Measurements from ENCODE around the gene MXD4.

The MXD4 gene

GRCh38 chr4:2295900-2296442, 34.1 kb upstream of the MXD4 start:
- Mint-ChIP-seq H3K4me1 (peaks cover 30% of the 10 kb centered on the region), H3K27me3 (ENCODE audit: low read depth, poor library complexity) (peaks cover 22% of the 10 kb centered on the region), H3K27ac (no peak overlapping the region), H3K9me3 (peaks cover 11% of the 10 kb centered on the region), H3K4me3 (no peak overlapping the region), H3K36me3 (ENCODE audit: low read depth) (no peaks in the 10 kb centered on the region)
- no peak for TF ChIP-seq CTCF (IDR thresholded peaks at IDR 0.05)
- DNase-seq = no peak

DNA sequence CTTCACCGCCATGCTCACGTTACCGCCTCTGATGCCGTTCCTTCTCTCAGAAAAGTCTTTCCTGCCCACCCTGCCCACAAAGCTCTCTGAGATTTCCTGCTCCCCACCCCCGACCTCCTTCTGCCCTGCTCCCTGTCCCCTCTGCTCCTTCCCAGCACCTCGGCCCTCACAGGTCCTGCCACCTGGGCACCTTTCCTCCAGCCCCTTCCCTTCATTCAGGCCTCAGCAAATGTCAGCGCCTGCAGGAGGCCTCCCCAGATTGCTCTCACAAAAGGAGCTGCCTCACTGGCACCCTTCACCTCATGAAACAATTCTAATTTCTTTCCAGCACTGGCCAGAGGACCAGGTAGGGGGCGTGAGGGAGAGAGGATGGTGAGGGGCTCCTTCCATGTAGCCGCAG, 33.6 kb upstream of the MXD4 start:
- H3K9me3 Mint-ChIP-seq = peaks cover 11% of the 10 kb centered on the region

DNA sequence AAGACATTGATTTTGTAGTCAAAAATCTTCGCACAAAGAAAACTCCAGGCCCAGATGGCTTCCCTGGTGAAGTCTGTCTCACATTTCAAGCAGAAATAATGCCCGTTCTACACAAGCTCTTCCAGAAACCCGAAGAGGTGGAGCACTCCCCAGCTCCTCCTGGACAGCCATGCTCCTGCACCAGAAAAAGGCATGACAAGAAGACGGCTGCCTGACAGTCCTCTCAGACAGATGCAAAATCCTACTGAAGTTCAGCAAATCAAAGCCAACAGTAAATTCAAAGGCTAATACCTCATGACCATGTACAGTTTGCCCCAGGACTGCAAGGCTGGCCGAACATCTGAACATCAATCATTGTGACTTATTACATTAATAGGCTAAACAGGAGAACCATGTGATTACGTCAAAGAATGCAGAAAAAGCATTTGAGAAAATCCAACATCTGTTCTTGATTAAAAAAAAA, 30.8 kb upstream of the MXD4 start:
- H3K27me3 Mint-ChIP-seq (ENCODE audit: low read depth, poor library complexity) = peaks cover 13% of the 10 kb centered on the region
- TF ChIP-seq CTCF (IDR thresholded peaks at IDR 0.05) = no peak
- H3K27ac Mint-ChIP-seq = no peak overlapping the region
- H3K9me3 Mint-ChIP-seq = peaks cover 11% of the 10 kb centered on the region
- no peak for DNase-seq
- H3K36me3 Mint-ChIP-seq (ENCODE audit: low read depth) = no peaks in the 10 kb centered on the region
- peaks cover 22% of the 10 kb centered on the region for H3K4me1 Mint-ChIP-seq
- no peak overlapping the region for H3K4me3 Mint-ChIP-seq

More for the DNA sequence above, 33.6 kb upstream of the MXD4 start:
- peaks cover 30% of the 10 kb centered on the region for H3K4me1 Mint-ChIP-seq
- H3K27me3 Mint-ChIP-seq (ENCODE audit: low read depth, poor library complexity) = peaks cover 22% of the 10 kb centered on the region
- no peaks in the 10 kb centered on the region for H3K36me3 Mint-ChIP-seq (ENCODE audit: low read depth)
- H3K4me3 Mint-ChIP-seq = no peak overlapping the region
- DNase-seq = no peak
- H3K27ac Mint-ChIP-seq = no peak overlapping the region
- no peak for TF ChIP-seq CTCF (IDR thresholded peaks at IDR 0.05)

DNA sequence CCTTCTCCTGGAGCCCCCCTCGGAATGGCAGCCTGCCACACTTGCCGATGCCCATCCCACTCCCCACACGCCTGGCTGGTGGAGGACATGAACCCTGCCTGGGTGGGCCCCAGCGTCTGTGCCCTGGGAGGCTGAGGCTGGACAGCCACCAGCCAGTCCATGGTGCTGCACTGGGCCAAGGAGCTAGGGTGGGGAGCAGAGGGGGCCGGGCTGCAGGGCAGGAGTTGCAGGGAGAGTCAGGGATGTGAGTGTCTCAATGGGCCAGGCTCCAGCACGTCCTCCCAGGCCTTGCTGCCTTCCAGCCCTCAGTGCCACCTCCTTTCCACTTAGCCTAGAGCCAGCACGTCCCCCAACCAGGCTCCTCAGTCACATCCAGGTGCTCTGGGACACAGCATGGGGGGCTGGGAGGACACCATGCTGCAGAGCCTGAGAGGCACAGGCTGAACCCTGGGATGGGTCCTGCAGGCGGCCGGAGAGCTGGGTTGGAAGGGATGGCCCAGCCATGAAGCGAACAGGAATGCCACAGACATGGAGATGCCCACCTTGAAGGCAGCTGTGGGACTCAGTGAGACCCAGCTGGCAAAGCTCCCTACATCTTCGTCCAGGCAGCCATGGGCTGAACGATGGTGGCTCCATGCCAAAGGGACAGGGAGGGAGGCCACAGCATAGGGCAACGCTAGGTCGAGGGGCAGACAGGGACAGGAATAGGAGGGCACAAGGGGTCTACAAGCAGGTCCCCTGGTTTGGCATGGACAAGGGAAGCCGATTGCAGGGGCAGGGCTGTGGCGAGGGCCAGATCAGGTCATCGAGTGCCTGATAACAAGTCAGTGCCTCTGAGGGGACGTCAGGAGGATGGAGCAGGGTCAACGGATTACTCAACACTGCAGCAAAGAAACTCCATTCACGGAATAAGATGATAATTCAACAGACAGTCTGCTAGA, 30.1 kb upstream of the MXD4 start:
- no peaks in the 10 kb centered on the region for H3K36me3 Mint-ChIP-seq (ENCODE audit: low read depth)
- no peak for DNase-seq
- H3K4me1 Mint-ChIP-seq = peaks cover 25% of the 10 kb centered on the region
- no peak overlapping the region for H3K27ac Mint-ChIP-seq
- no peak overlapping the region for H3K4me3 Mint-ChIP-seq
- H3K27me3 Mint-ChIP-seq (ENCODE audit: low read depth, poor library complexity) = peaks cover 10% of the 10 kb centered on the region
- H3K9me3 Mint-ChIP-seq = peaks cover 11% of the 10 kb centered on the region
- no peak for TF ChIP-seq CTCF (IDR thresholded peaks at IDR 0.05)

DNA sequence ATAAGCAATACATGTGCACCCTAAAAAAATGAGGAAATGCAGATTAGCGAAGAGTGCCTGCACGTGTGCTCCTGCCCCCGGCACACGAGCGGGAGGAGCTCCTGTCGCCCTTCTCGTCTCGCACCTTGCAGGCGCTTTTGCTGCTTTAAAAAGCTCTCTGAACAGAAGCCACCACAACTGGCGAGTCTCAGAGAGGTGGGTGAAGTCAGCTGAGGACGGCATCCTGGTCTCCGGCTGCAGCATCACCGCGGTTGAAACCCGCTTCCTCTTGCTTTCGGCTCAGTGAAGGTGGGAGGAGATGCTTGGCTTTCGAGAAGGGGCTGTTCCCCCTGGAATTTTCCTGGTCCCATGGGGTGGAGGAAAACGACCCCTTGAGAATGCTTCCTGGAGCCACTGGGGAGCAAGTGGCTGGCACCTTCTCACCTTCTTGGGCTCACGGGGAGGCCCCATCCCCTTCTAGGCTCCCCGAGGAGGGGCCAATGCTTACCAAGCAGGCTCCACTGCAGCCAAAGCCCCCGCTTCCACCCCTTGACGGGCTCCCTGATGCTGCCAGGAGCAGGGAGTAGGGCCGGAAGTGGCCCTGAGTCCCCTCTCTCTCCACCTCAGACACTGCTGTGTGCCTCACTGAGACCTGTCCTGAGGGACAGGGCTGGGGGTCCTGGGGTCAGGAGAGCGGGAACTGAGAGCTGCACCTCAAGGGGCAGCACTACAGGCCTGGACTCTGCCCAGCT, 29.2 kb upstream of the MXD4 start:
- no peaks in the 10 kb centered on the region for H3K36me3 Mint-ChIP-seq (ENCODE audit: low read depth)
- H3K27me3 Mint-ChIP-seq (ENCODE audit: low read depth, poor library complexity) = peaks cover 13% of the 10 kb centered on the region
- peaks cover 33% of the 10 kb centered on the region for H3K4me1 Mint-ChIP-seq
- peaks cover 11% of the 10 kb centered on the region for H3K9me3 Mint-ChIP-seq
- H3K4me3 Mint-ChIP-seq = no peak overlapping the region
- no peak for TF ChIP-seq CTCF (IDR thresholded peaks at IDR 0.05)
- no peak overlapping the region for H3K27ac Mint-ChIP-seq
- no peak for DNase-seq

All from nephron progenitor cell (in vitro differentiated cells).